NCI-H345 treated with DMSO at 0.1 percent for 48 hours (cell line): ENCODE measurements around the gene TYMS.
A peak's percentile ranks its signal among the peaks of the same experiment; 100 is the strongest.

ENCODE experiments used
- DNase-seq: peaks from one replicate; lab custom pipeline; 2025; ENCODE audit not compliant: unreplicated experiment; lab: John Stamatoyannopoulos, UW

TYMS gene

DNA sequence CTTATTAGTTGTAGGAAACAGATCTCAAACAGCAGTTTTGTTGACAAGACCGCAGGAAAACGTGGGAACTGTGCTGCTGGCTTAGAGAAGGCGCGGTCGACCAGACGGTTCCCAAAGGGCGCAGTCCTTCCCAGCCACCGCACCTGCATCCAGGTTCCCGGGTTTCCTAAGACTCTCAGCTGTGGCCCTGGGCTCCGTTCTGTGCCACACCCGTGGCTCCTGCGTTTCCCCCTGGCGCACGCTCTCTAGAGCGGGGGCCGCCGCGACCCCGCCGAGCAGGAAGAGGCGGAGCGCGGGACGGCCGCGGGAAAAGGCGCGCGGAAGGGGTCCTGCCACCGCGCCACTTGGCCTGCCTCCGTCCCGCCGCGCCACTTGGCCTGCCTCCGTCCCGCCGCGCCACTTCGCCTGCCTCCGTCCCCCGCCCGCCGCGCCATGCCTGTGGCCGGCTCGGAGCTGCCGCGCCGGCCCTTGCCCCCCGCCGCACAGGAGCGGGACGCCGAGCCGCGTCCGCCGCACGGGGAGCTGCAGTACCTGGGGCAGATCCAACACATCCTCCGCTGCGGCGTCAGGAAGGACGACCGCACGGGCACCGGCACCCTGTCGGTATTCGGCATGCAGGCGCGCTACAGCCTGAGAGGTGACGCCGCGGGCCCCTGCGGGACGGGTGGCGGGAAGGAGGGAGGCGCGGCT, at the start of gene TYMS:
TSS of gene TYMS (plus strand) at position 343 of the 690 bp plus-strand sequence. CDS start at position 433, 90 bp downstream.
- DNase-seq, result peak; percentile 81

DNA sequence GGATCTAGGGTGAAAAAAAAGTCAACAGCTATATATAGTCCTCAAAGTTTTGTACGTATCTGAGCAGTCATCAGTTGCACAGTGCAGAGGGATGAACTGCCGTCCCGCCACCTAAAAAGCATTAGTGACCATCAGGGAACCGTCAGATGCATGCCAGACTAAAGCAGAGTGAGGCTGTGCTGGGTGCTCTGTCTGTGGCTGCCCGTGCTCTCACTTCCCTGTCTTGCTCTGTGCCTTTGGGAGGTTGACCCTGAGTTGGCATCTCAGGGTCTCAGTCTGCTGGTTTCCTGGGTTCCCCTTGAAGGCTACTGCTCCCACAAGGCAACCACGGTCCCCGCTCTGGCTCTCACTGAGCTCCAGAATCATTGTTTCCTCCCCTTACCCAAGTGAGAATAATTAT, 49.5 kb upstream of the TYMS start:
- DNase-seq, result no peak

DNA sequence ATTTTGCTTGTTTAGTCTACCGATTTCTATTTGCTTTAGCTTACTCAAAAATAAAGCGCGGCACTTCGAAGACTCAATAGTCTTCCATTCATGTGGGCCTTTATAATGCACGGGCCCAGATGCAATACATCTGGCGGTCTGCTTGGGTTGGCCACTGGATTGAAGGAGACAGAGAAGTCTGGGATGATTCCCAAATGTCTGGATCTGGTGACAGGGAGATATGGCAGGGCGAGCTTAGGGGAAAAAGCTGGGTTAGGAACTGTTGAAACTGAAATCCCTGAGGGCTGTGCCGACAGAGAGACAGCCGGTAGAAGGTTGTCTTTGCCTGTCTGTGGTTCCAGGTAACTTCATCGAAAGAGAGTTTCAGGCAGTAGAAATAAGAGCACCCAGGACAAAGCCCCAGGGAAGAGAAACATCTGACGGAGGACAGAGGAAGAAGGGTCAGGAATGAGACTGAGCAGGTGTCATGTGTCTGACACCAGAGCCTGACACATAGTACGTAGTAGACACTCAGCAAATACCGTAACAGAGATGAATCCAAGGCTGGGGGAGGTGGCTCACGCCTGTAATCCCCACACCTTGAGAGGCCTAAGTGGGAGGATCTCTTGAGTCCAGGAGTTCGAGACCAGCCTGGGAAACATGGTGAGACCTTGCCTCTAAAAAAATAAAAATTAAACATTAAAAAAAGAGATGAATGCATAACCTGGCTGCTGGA, 47.1 kb upstream of the TYMS start:
- DNase-seq, result no peak

DNA sequence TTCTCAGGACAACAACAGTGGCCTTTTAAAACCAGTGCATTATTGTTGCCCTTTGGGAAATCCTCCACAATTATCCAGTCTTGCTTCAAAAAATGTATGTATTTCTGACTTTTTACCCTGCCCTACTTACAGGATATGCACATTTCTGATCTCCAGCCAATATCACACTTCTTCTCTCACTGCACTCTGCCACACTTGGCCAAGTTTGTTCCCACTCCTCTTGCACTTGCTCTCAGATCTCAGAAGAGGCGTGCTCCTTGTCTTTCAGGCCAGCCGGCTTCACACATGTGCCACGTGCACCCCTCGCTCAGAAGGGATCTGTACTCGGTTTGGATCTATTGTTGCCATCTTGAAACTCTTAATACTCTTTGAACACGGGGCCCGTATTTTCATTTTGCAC, 45.3 kb upstream of the TYMS start:
- DNase-seq, result no peak

DNA sequence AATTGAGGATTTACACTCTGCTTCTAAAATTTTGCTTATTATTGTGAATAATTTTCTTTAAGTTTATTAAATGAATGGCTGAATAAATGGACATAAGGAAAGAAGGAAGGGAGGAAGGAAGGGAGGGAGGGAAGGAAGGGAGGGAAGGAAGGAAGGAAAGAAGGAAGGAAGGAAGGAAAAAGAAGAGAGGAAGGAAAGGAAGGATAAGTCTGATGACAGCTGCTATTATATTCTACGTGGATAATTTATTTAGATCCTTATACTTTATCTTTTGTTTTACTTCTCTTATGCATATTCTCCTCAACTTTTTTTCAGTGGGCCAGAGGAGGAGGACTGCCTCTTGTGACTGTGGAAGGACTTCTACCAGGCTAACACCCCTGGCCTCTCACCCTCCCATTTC, 43.3 kb upstream of the TYMS start:
- no peak for DNase-seq

DNA sequence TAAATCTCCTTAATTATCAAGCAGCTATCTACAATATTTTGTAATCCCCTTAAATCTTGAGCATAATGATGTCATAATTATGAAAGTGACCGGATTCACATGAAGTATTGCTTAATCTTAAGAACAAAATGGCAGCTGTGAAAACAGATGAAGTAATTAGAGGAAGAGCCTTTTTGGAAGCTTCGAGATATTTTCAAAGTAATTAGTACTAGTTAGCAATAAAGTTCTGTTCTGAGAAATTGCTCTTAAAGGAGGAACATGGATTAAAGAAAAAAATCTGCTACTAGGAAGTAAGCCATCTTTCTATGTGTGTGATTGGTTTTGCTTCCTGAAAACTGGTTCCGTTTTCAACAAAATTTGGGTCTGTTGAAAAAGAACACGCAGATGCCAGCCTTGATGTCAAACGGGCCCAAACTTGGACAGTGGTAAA, 42.3 kb upstream of the TYMS start:
- no peak for DNase-seq

DNA sequence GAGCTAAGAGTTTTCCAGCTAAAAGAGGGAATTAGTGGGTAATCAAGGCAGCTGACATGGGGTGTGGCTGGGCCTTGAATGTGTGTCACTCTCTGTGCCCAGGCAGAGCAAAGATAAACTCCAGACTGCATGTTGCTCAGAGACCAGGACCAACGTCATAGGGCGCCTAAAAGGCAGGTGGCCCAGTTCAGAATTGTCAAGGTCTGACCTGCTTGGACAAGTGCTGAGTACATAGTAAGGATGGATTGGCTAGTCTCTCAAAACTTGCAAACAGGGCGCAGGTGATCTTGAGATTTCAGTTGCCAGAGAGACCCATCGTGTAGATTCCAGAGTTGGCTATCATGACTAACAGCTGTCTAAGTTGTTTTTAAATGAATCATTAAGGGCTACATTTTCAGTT, 41.7 kb upstream of the TYMS start:
- DNase-seq, result no peak

DNA sequence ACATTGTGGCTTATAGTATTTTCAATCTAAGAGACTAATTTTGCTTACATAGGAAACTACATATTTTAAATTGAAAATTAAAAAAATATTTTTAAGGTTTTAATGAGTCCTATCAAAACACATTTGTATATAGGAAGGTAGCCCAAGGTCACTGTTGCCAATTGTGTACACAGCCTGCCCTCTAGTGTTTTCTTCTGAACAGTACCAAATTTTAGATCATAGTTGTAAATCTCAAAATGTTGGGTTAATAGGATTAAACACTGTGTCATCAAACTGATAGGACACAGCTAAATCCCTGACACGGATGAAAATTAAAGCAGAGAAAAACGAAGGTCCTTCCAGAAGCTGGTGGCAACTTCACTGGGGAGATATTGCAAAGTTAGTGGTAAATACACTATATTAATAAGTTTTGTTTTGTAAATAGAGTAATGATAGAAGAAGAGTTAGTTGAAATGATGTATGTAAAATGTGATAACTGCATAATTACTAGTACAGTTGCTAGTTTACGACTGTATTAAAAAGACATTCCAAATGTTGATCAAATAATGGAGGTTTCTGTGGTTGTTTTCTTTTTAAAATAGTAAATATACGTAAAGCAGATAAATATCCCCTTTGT, 41.0 kb upstream of the TYMS start:
- peak; percentile 34 for DNase-seq

DNA sequence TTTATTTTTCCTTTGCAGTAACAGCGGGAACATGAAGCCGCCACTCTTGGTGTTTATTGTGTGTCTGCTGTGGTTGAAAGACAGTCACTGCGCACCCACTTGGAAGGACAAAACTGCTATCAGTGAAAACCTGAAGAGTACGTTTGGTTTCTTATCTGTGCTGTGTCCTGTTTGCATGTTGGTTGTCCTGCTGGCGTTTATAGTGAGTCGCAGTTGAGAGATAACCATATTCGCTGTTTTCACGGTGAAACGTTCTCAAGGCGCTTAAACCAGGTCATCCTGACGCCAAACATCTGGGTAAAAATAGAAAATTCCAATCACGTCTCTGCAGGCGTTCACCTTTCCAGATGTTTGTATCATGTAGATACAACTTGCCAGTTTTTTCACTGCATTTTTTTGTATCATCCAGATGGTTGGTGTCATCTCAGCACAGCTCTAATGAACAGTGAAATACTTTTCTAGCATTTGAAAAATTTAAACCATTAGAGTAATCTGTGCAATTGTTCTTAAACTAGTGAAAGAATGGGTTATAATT, 39.4 kb upstream of the TYMS start:
- DNase-seq, result no peak

DNA sequence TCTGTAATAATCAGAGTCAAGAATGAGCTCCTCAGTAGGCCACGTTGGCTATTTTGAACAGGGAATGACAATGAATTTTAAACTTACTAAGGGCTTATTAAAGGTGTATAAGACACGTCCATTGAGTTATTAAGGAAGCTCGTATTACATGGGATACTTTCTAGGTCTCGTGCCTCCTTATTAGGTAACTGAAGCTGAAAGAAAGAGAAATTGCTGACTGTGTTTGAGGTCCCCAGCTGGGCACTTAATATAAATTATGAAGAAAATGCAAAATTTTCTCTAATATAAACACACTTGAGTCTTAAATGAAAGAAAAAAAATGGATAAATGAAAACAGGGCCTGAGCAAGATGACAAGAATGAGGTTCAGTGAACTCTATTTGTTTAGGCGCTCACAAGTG, 38.8 kb upstream of the TYMS start:
- DNase-seq, result no peak

DNA sequence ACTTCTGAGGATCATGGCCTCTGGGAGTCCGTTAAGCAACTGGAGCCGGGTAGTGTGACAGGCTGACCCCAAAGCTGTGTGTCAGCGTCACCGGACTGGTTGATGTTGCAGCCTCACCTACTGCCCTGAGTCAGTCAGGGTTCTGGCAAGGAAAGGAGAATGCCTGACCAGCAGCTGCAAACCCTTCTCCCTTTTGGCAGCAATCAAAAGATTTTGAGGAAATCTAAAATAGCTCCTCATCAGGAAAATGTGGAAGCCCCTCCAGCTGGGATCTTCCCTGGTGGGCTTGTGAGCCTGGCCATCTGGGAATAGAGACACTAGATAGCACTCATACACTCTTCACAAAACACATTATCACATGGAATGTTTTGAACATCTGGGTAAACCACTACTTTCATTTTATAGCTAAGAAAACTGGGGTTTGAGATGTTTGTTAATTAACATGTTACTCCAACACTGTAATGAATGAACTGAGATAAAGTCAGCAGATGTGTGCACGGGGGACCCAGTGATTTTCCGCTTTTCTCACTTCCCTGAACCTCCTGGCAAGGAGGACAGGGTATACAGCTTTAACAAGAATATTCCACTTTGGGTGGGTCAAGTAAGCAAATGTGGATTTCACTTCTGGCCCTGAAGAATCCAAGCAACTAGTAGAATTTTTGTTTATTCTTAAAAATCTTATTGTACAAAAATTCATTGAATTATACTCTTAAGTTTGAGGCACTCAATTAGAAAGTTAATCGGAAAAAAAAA, 36.0 kb upstream of the TYMS start:
- DNase-seq, result no peak

DNA sequence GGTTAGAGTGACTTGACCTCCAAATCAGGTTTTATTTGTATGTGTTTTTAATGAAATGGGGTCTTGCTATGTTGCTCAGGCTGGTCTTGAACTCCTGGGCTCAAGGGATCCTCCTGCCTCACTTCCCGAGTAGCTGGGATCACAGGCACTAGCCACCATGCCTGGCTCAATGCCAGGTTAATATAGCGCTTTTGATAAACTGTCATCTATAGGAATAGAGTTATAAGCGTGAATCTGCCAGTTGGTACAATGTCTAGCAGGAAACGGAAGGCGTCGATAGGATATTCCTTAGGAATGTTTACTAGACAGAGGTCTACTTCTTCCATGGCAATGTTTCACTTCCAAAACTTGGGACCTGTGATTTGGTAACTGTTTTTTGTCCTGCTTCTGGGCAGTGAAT, 35.2 kb upstream of the TYMS start:
- DNase-seq, result no peak

DNA sequence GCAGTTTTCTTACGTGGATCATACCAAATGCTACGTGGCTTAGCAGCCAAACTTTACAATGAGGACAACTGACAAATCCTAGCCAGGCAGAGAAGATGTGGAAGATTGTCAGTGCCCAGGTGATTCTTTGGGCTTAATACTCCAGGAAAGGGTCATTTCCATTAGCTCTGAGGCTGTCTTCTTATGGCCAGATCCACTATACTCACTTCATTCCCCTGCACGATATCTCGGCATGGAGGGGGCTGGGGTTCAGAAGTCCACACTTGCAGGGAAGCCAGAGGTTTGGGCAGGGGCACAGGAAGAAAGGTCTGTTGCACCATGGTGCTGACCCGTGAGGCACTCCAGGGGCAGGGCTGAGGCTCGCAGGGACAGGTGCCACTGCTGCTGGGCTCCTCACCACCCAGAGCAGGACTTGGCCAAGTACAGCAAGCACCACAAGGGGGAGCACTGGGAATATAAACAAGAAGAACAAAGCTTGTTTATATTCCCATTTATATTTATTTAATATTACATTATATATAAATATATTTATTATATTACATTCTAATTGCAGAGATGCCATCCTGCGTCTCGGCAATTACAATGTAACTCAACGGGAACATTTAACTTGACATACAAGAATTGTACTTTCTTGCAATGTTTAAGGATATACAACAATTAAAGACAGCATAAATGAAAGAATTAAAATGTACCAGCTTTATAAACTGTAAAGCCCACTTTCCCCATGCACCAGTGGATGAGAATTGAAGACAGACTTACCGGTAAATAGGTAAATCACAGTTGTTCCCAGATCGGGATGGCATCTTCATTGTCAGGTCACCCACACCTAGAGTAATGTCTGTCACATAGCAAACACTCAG, 33.5 kb upstream of the TYMS start:
- DNase-seq, result peak; percentile 54

DNA sequence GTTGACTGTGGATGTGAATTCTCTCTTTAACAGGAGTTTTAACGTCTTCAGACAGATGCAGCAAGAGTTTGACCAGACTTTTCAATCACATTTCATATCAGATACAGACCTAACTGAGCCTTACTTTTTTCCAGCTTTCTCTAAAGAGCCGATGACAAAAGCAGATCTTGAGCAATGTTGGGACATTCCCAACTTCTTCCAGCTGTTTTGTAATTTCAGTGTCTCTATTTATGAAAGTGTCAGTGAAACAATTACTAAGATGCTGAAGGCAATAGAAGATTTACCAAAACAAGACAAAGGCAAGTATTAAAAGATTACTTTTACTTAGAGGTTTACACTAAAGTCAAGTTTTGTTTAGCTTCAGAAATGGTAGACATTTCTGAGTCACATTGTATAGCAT, 30.2 kb upstream of the TYMS start:
- no peak for DNase-seq

DNA sequence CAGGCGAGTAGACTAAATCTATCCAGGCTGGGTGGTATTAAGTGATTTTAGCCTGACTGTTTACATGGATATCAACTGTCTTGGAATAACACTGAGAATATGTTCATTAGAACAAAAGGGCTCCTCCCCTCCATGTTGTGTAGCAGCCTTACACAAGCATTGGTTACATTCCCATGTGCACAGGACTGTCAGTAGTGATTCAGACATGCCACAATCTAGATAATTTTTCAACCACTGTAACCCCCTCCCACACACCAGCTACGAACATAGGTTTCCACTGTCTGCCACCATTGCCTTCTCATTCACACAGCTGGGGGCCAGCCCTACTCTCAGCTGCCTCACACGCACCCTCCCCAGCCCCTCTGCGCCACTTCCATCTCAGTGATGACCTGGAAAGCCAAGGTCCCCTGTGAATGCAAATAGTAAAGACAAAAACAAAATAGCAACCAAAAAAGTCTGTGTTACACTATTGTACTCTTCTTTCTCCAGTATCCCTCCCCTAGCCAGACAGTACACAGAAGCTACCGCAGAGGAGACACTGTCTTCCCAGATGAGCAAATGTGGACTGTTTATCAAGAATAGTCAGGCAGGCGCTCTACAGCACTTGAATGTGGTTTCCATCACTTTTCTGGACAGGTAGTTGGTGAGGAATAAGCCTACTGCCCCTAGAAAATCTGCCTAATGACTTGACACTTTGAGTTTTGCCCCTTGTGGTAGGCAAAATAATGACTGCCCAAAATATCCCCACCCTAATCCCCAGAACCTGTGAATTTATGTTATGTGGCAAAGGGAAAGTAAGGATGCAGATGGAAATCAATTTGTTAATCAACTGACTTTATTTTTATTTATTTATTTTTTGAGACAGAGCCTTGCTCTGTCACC, 27.9 kb upstream of the TYMS start:
- DNase-seq, result no peak

DNA sequence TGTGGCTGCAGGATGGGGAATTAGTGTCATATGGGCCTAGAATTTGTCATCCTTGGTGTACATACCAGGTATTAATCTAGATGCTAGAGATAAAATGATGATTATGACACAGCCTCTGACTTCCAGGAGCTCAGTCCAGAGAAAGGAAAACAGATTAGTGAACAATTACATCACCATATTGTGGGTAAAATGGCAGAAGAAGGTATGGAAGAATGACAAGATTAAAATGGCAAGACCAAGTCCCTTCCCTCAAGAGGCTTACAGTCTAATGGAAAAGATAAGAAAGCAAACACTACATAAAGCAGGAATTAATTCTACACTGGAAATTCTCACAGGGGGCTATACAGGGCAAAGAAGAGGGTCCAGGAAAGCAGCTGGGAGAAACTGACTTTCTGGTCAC, 25.9 kb upstream of the TYMS start:
- no peak for DNase-seq

DNA sequence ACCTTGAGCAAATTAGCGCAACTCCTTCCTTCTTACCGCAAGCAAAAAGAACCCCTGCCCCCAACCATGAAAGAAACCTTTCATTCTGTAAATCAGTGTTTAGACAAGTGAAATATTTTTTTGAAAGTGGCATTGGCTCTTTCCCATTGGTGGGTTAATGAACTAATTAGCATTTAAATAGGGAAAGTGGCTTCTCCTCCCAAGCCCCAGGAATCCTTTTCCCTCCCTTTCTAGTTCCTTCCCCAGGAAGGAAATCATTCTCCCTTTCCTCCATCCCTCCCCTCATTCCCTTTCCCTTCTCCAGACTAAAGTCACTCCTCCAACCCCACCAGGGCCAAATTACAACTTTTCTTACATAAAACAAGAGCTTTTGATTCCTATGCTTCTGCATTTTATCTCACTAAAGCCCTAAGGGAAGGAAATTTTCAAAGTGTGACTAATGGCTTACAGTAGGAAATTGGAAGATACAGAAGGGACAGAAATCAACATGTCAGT, 22.9 kb upstream of the TYMS start:
- DNase-seq, result no peak

DNA sequence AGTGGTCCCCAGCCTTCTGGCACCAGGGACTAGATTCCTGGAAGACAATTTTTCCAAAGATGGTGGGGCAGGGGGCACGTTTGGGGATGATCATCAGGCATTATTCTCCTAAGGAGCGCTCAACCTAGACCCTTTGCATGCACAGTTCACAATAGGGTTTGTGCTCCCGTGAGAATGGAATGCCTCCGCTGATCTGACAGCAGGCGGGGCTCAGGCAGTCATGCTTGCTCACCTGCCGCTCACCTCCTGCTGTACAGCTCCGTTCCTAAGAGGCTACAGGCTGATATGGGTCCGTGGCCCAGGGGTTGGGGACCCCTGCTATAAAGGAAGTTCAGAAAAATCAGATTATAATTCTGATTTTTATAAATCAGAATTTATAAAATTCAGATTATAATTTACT, 22.3 kb upstream of the TYMS start:
- no peak for DNase-seq

DNA sequence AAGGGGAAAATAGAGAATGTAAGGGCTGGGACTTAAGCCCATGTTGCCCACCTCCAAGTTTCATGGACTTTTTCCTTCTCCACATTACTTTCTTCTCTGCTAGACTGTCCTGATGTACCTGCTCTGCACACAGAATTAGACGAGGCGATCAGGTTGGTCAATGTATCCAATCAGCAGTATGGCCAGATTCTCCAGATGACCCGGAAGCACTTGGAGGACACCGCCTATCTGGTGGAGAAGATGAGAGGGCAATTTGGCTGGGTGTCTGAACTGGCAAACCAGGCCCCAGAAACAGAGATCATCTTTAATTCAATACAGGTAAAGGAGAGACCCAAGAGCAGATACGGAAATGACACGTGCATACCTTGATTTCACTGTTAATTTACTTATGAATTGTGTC, 16.2 kb upstream of the TYMS start:
- DNase-seq, result no peak
